Loucy (cell line): ENCODE measurements around the gene KRTAP10-3.
A peak's percentile ranks its signal among the peaks of the same experiment; 100 is the strongest.

ENCODE experiments used
- H2AFZ ChIP-seq: fragments of 200-600 bp; sonication (generic); 2 replicates; pipeline ENCODE4 v1.6.0; 2016; ENCODE audit warnings: antibody characterized with exemption, mild to moderate bottlenecking, low read length, moderate library complexity
- H3F3A ChIP-seq: fragments of 200-600 bp; 2 replicates; pipeline ENCODE4 v1.6.0; 2016; ENCODE audit warnings: antibody characterized with exemption, low read depth, mild to moderate bottlenecking
- H3K27me3 ChIP-seq: fragments of 200-600 bp; sonication (generic); 2 replicates; pipeline ENCODE4 v1.6.1; 2014; ENCODE audit warnings: low read length, mild to moderate bottlenecking; ENCODE audit not compliant: insufficient read depth, poor library complexity, severe bottlenecking
- H3K36me3 ChIP-seq: fragments of 200-600 bp; sonication (generic); 2 replicates; pipeline ENCODE4 v1.6.1; 2016; ENCODE audit warnings: low read length; ENCODE audit not compliant: insufficient read depth
- H3K4me1 ChIP-seq: fragments of 200-600 bp; sonication (generic); 2 replicates; pipeline ENCODE4 v1.5.1; 2014; ENCODE audit warnings: low read length, mild to moderate bottlenecking; ENCODE audit not compliant: insufficient read depth, poor library complexity, severe bottlenecking
- H3K4me2 ChIP-seq: fragments of 200-600 bp; sonication (generic); 2 replicates; pipeline ENCODE4 v1.6.0; 2014; ENCODE audit warnings: antibody characterized with exemption, low read length, low read depth, mild to moderate bottlenecking; ENCODE audit not compliant: poor library complexity, severe bottlenecking
- H3K4me3 ChIP-seq: fragments of 200-600 bp; sonication (generic); 2 replicates; pipeline ENCODE4 v1.5.1; 2014; ENCODE audit warnings: low read length, mild to moderate bottlenecking, mixed read lengths; ENCODE audit not compliant: poor library complexity, severe bottlenecking
- H3K79me2 ChIP-seq: fragments of 200-600 bp; sonication (generic); 2 replicates; pipeline ENCODE4 v1.6.1; 2014; ENCODE audit warnings: low read length; ENCODE audit not compliant: insufficient read depth
- H3K9ac ChIP-seq: fragments of 200-600 bp; sonication (generic); 2 replicates; pipeline ENCODE4 v1.6.0; 2014; ENCODE audit warnings: mild to moderate bottlenecking, low read depth, low read length, moderate library complexity; ENCODE audit not compliant: poor library complexity, severe bottlenecking
- H3K9me2 ChIP-seq: fragments of 200-600 bp; sonication (generic); replicated peaks from 2 replicates; pipeline ENCODE4 v1.6.1; 2016; ENCODE audit warnings: low read depth, low read length, mixed read lengths
- H3K9me3 ChIP-seq: fragments of 200-600 bp; sonication (generic); 2 replicates; pipeline ENCODE4 v1.6.1; 2014; ENCODE audit warnings: mild to moderate bottlenecking, antibody characterized with exemption, low read length, low read depth; ENCODE audit not compliant: insufficient read depth
- H4K20me1 ChIP-seq: fragments of 200-600 bp; sonication (generic); 2 replicates; pipeline ENCODE4 v1.6.0; 2014; ENCODE audit warnings: antibody characterized with exemption, low read length, mild to moderate bottlenecking; ENCODE audit not compliant: insufficient read depth, poor library complexity, severe bottlenecking
- CTCF ChIP-seq: fragments of 200-600 bp; sonication (generic); conservative IDR thresholded peaks from 2 replicates; pipeline ENCODE4 v1.5.1; 2014; ENCODE audit warnings: mild to moderate bottlenecking, antibody characterized with exemption, low read length
- EZH2phosphoT487 ChIP-seq: fragments of 200-600 bp; IDR thresholded peaks from 2 replicates; pipeline ENCODE4 v1.6.1; 2018; ENCODE audit warnings: antibody characterized with exemption, mild to moderate bottlenecking, moderate library complexity, borderline replicate concordance

Gene KRTAP10-3

GRCh38 chr21:44511219-44511937 is 47.2 kb downstream of the KRTAP10-3 start:
- no peak overlapping the region for H3K4me2 ChIP-seq
- H3K4me1 ChIP-seq = no peaks in the 10 kb centered on the region
- no peak overlapping the region for H3K9ac ChIP-seq

GRCh38 chr21:44510508-44511218 is 47.9 kb downstream of the KRTAP10-3 start:
- peak overlapping the region; percentile 4 for H3K4me2 ChIP-seq
- H3K9me3 ChIP-seq = no peaks in the 10 kb centered on the region
- peak overlapping the region; percentile 7 for H3K4me3 ChIP-seq
- TF ChIP-seq CTCF (peak; percentile 77), EZH2phosphoT487 (no peak)
- no peaks in the 10 kb centered on the region for H3K9me2 ChIP-seq
- H3F3A ChIP-seq = no peaks in the 10 kb centered on the region
- no peak overlapping the region for H3K9ac ChIP-seq
- H3K4me1 ChIP-seq = no peaks in the 10 kb centered on the region
- H3K27me3 ChIP-seq = no peaks in the 10 kb centered on the region
- H2AFZ ChIP-seq = 0 out of 2 replicates have a peak overlapping the region, but pooled peaks have one; percentile 3
- H4K20me1 ChIP-seq = no peaks in the 10 kb centered on the region
- no peaks in the 10 kb centered on the region for H3K36me3 ChIP-seq
- H3K79me2 ChIP-seq = no peaks in the 10 kb centered on the region

More at GRCh38 chr21:44511219-44511937, 47.2 kb downstream of the KRTAP10-3 start:
- no peaks in the 10 kb centered on the region for H3F3A ChIP-seq
- TF ChIP-seq EZH2phosphoT487 (no peak), CTCF (no peak)
- no peaks in the 10 kb centered on the region for H3K27me3 ChIP-seq
- no peaks in the 10 kb centered on the region for H3K36me3 ChIP-seq
- no peak overlapping the region for H2AFZ ChIP-seq
- H3K9me3 ChIP-seq = no peaks in the 10 kb centered on the region
- no peaks in the 10 kb centered on the region for H3K9me2 ChIP-seq
- no peak overlapping the region for H3K4me3 ChIP-seq
- H3K79me2 ChIP-seq = no peaks in the 10 kb centered on the region
- no peaks in the 10 kb centered on the region for H4K20me1 ChIP-seq

GRCh38 chr21:44510109-44510507 is 48.5 kb downstream of the KRTAP10-3 start:
- Histone ChIP-seq H3F3A (no peaks in the 10 kb centered on the region), H3K9me3 (no peaks in the 10 kb centered on the region), H3K79me2 (no peaks in the 10 kb centered on the region), H3K4me1 (no peaks in the 10 kb centered on the region), H4K20me1 (no peaks in the 10 kb centered on the region), H3K9me2 (no peaks in the 10 kb centered on the region), H3K36me3 (no peaks in the 10 kb centered on the region), H3K4me3 (no peak overlapping the region), H3K4me2 (peak overlapping the region; percentile 4), H3K27me3 (no peaks in the 10 kb centered on the region), H3K9ac (no peak overlapping the region), H2AFZ (no peak overlapping the region)
- TF ChIP-seq EZH2phosphoT487 (no peak), CTCF (no peak)
